ENCODE measurements around the gene HGD.

HGD gene, protein sequence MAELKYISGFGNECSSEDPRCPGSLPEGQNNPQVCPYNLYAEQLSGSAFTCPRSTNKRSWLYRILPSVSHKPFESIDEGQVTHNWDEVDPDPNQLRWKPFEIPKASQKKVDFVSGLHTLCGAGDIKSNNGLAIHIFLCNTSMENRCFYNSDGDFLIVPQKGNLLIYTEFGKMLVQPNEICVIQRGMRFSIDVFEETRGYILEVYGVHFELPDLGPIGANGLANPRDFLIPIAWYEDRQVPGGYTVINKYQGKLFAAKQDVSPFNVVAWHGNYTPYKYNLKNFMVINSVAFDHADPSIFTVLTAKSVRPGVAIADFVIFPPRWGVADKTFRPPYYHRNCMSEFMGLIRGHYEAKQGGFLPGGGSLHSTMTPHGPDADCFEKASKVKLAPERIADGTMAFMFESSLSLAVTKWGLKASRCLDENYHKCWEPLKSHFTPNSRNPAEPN

GRCh38 chr3:120682095-120682681 lies at the start of gene HGD:
Gene HGD (minus strand): TSS chr3:120682239. CDS start chr3:120682111, 128 bp downstream.
- TF ChIP-seq, protein P1, sequence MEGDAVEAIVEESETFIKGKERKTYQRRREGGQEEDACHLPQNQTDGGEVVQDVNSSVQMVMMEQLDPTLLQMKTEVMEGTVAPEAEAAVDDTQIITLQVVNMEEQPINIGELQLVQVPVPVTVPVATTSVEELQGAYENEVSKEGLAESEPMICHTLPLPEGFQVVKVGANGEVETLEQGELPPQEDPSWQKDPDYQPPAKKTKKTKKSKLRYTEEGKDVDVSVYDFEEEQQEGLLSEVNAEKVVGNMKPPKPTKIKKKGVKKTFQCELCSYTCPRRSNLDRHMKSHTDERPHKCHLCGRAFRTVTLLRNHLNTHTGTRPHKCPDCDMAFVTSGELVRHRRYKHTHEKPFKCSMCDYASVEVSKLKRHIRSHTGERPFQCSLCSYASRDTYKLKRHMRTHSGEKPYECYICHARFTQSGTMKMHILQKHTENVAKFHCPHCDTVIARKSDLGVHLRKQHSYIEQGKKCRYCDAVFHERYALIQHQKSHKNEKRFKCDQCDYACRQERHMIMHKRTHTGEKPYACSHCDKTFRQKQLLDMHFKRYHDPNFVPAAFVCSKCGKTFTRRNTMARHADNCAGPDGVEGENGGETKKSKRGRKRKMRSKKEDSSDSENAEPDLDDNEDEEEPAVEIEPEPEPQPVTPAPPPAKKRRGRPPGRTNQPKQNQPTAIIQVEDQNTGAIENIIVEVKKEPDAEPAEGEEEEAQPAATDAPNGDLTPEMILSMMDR (IDR thresholded peaks at IDR 0.05) = no peak

DNA sequence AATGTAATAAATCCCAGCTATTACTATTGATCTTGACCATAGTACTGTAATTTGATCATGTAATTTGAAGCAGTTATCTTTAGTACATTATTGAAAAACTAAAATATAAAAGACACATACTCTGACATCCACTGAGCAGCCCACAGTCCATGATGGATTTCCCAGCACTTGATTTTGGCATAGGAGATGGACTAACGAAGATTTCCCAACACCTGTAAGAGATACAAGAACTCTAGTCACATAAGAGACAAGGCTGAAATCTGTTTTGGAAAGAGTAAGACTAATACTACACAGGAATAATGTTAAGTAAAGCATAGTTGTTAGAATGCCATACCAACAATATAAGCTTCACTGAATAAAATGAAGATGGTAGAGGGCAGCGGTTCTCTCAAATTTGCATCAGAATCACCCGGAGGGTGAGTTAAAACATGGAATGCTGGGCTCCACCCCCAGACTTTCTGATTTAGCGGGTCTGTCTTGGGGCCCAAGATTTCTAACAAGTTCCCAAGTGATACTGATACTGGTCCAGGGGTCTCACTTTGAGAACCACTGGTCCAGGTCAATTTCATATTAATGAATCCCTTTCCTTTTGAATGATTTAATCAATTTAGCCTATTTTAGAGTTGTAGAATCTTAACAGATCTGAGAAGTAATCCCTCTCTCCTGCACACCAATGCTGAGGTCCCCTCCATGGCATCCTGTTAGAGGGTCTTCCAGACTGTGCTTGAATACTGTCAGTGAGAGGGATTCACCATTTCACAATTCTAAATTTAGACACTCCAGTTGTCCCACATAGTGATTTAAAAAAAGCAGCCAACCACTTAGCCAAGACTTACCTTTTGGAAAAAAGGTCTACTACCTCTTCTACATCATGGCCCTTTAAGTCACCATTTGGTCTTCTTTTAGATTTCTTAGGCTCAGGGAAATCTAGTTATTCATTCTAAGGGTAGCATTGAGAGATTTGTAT lies 48.8 kb upstream of the HGD start:
- TF ChIP-seq, protein P1 (IDR thresholded peaks at IDR 0.05) = no peak

DNA sequence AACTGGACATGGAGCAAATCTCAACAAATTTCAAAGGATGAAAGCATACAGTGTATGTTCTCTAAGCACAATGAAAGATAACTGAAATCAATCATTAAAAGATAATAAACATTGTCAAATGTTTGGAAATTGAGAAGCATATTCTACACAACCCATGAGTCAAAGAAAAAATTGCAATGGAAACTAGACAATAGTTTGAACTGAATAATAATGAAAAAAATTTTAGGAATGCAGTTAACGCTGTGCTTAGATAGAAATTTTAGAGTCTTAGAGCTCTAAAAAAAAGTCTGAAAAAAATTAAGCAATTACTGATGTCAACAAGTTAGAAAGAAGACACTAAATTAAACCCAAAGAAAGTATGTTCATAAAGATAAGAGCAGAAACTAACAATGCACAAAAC lies 44.8 kb upstream of the HGD start:
- TF ChIP-seq, protein P1 (IDR thresholded peaks at IDR 0.05) = no peak

DNA sequence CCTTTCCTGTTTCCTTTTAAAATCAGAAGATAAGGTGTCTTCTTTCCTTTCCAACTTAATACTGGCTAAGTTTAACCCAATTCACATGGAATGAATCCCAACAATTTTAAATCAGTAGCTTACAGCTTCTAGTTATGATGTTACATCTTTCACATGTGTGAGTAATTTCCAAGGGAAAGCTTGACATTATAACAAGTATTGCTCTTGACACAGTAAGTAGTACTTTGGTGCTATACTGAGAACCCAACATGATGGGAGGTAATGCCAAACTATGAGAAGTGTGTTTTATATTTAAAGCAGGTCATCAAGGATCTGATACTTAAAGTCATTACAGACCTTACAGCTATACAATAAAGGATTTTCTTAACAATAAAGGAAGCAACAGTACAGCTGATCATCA lies 31.2 kb upstream of the HGD start:
- TF ChIP-seq, protein P1 (IDR thresholded peaks at IDR 0.05) = no peak

DNA sequence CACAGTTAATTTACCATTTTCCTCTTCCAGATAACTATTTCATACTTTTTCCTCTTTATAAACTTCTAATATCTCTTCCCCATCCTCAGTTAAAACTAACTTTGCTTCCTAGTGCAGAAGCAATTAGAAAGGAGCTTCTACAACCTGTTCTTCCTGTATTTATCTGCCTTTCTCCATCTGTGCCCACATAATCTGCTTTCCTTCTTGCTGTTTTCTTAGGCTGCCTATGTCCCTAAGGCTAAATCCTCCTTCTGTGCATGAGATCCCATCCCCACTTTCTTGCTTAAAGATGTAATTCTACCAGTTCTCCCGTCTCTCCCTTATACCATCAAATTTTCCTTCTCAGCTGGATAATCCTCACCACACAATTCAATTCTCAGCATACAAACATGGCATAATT lies 28.3 kb upstream of the HGD start:
- TF ChIP-seq, protein P1 (IDR thresholded peaks at IDR 0.05) = no peak

- TF ChIP-seq, protein P1 (IDR thresholded peaks at IDR 0.05) = no peak
Observed at GRCh38 chr3:120708408-120708807, 26.4 kb upstream of the HGD start.

GRCh38 chr3:120706950-120707349 lies 24.9 kb upstream of the HGD start:
- TF ChIP-seq, protein P1 (IDR thresholded peaks at IDR 0.05) = no peak

Data from LNCAP (cell line).